ENCODE measurements around the gene MTX1.
"Not testable (repeated sequence)": the region's sequence is repeated elsewhere in the genome, so short reads cannot be mapped to it uniquely, and the experiment has no call there.

Gene MTX1

GRCh38 chr1:155166051-155166470, 42.4 kb upstream of the MTX1 start:
- no peak overlapping the region for H3K27ac ChIP-seq (ENCODE audit: poor library complexity, severe bottlenecking)
- ATAC-seq (ENCODE audit: low read depth) (no peak), DNase-seq (ENCODE audit: low spot score) (no peak)
- H3K27me3 ChIP-seq (ENCODE audit: insufficient read depth, poor library complexity, severe bottlenecking) = no peaks in the 10 kb centered on the region
- H3K36me3 ChIP-seq (ENCODE audit: low read depth) = peaks cover 12% of the 10 kb centered on the region
- H3K4me3 ChIP-seq (ENCODE audit: severe bottlenecking) = no peak overlapping the region
- H3K9me3 ChIP-seq (ENCODE audit: severe bottlenecking) = no peaks in the 10 kb centered on the region
- no peak for TF ChIP-seq CTCF (IDR thresholded peaks at IDR 0.05; ENCODE audit: poor library complexity, severe bottlenecking)
- H3K4me1 ChIP-seq (ENCODE audit: insufficient read depth, poor library complexity, severe bottlenecking) = no peaks in the 10 kb centered on the region

- ATAC-seq (ENCODE audit: low read depth) (no peak), DNase-seq (ENCODE audit: low spot score) (no peak)
- no peaks in the 10 kb centered on the region for H3K4me1 ChIP-seq (ENCODE audit: insufficient read depth, poor library complexity, severe bottlenecking)
- H3K36me3 ChIP-seq (ENCODE audit: low read depth) = peaks cover 17% of the 10 kb centered on the region
- H3K9me3 ChIP-seq (ENCODE audit: severe bottlenecking) = no peaks in the 10 kb centered on the region
- no peak overlapping the region for H3K27ac ChIP-seq (ENCODE audit: poor library complexity, severe bottlenecking)
- no peaks in the 10 kb centered on the region for H3K27me3 ChIP-seq (ENCODE audit: insufficient read depth, poor library complexity, severe bottlenecking)
- no peak for TF ChIP-seq CTCF (IDR thresholded peaks at IDR 0.05; ENCODE audit: poor library complexity, severe bottlenecking)
- H3K4me3 ChIP-seq (ENCODE audit: severe bottlenecking) = no peak overlapping the region
Measured at GRCh38 chr1:155166471-155167165, 41.9 kb upstream of the MTX1 start.

- peak overlapping the region; percentile 4 for H3K4me3 ChIP-seq (ENCODE audit: severe bottlenecking)
- TF ChIP-seq CTCF (IDR thresholded peaks at IDR 0.05; ENCODE audit: poor library complexity, severe bottlenecking) = peak; percentile 94
- no peaks in the 10 kb centered on the region for H3K27me3 ChIP-seq (ENCODE audit: insufficient read depth, poor library complexity, severe bottlenecking)
- no peaks in the 10 kb centered on the region for H3K9me3 ChIP-seq (ENCODE audit: severe bottlenecking)
- ATAC-seq (ENCODE audit: low read depth) = peak; percentile 75
- no peak overlapping the region for H3K27ac ChIP-seq (ENCODE audit: poor library complexity, severe bottlenecking)
- H3K36me3 ChIP-seq (ENCODE audit: low read depth) = peaks cover 21% of the 10 kb centered on the region
- no peaks in the 10 kb centered on the region for H3K4me1 ChIP-seq (ENCODE audit: insufficient read depth, poor library complexity, severe bottlenecking)
- peak; percentile 83 for DNase-seq (ENCODE audit: low spot score)
Measured at GRCh38 chr1:155167166-155168104, 41.1 kb upstream of the MTX1 start.

GRCh38 chr1:155168105-155168445, 40.4 kb upstream of the MTX1 start:
- not testable (repeated sequence) for ATAC-seq (ENCODE audit: low read depth); H3K27ac ChIP-seq (ENCODE audit: poor library complexity, severe bottlenecking); H3K9me3 ChIP-seq (ENCODE audit: severe bottlenecking); H3K4me3 ChIP-seq (ENCODE audit: severe bottlenecking); DNase-seq (ENCODE audit: low spot score); H3K4me1 ChIP-seq (ENCODE audit: insufficient read depth, poor library complexity, severe bottlenecking); H3K27me3 ChIP-seq (ENCODE audit: insufficient read depth, poor library complexity, severe bottlenecking)
- peaks cover 21% of the 10 kb centered on the region for H3K36me3 ChIP-seq (ENCODE audit: low read depth)
- peak; percentile 65 for TF ChIP-seq CTCF (IDR thresholded peaks at IDR 0.05; ENCODE audit: poor library complexity, severe bottlenecking)
